ENCODE data around the gene PRADC1.
"Not testable (repeated sequence)": the region's sequence is repeated elsewhere in the genome, so short reads cannot be mapped to it uniquely, and the experiment has no call there.

Gene PRADC1

DNA sequence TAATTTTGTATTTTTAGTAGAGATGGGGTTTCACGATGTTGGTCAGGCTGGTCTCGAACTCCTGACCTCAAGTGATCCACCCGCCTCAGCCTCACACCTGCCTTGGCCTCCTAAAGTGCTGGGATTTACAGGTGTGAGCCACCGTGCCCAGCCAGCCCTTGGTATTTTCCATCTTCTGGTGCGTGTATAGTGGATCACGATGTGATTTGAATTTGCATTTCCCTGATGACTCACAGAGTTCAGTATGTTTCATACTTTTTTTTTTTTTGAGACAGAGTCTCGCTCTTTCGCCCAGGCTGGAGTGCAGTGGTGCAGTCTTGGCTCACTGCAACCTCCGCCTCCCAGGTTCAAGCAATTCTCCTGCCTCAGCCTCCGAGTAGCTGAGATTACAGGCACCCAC, 32.8 kb downstream of the PRADC1 start:
- not testable (repeated sequence) for DNase-seq

DNA sequence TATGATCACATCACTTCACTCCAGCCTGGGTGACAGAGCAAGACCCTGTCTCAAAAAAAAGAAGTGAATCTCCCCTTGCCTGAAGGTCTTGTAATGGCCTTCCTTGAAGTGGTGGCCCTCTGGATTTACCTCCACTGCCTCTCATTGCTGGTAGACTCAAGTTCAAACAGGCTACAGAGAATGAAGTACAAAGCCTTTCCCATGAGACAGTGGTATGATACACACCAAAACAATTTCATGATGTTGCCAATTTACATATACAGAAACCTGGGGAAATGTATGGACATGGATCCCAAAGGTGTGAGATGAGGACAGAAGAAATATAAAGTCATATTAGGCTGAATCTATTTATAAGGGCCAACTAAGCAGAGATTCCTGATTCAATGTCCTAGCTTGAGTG, 35.5 kb downstream of the PRADC1 start:
- DNase-seq: no peak

DNA sequence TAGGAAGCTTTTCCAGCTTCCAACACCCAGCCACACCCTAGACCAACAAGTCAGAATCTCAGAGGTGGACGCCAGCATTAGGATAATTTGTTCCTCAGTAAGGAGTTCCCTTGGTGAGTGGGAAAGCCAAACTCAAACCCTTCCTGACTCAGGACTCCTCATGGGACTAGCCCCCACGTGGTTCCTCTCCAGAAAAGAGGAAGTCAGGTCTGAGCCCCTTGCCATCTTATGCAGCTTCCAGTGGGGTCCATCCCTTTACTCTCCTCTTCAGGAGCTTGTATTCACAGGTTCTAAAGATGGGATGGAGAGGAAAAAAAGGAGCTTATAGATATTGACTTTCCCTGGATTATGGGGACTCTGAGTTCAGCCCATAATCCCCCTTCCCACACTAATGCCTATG, 45.5 kb downstream of the PRADC1 start:
- DNase-seq: no peak

DNA sequence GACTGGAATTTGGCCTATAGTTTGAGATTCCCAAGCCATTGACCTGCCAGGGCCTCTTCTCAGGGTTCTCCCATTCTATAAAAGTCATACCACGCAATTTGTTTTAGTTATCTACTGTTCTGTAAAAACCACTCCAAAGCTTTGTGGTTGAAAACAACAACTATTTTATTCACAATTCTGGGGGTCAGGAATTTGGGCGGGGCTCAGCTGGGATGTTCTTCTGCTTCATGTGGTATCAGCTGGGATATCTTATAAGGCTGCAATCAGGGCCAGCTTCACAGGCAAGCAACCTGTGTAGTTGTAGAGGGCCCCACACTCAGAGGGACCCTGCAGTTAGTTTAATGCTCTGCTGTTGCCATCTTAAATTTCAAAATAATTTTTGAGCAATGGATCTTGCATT, 47.1 kb downstream of the PRADC1 start:
- DNase-seq: no peak
